Stimulated activated CD8-positive, alpha-beta memory T cell treated with anti-CD3 and anti-CD28 coated beads, Interleukin-15, amount 100 ng/mL, for 24 hours (primary cell): ENCODE measurements around the gene RNU5B-1.
"Not testable (repeated sequence)": the region's sequence is repeated elsewhere in the genome, so short reads cannot be mapped to it uniquely, and the experiment has no call there.

Experiments
- DNase-seq: peaks from one replicate; pipeline ENCODE4 v3.0.0-alpha.2; 2020; ENCODE audit warnings: low read depth

Gene RNU5B-1

DNA sequence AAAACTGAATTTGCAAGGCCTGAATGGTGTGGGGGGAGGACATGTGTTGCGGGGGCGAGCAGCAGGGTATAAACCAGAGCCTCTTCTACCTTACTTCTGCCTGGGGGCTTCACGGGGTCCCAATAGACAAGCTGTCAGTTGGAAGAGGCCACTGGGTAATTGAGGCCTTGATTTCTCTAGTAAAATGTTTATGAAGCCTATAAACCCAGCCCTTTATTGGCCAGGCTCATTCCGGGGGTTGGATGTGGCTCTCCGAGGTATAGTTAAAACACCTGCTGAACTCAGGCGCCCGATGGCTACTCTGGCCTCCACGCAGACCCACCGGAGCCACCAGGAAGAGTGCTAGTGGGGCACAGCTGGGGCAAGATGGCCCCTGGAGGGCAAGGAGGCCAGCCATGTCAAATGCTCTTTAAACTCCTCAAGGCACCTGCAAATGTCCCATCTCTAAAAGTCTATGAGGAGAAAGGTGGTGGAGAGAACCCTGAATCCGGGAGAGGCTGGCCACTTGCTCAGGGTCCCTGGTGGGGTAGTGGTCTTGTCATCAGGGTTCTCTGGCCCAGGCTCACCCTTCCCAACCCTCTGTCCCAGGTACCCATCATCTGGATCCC, 39.0 kb downstream of the RNU5B-1 start:
- no peak for DNase-seq

DNA sequence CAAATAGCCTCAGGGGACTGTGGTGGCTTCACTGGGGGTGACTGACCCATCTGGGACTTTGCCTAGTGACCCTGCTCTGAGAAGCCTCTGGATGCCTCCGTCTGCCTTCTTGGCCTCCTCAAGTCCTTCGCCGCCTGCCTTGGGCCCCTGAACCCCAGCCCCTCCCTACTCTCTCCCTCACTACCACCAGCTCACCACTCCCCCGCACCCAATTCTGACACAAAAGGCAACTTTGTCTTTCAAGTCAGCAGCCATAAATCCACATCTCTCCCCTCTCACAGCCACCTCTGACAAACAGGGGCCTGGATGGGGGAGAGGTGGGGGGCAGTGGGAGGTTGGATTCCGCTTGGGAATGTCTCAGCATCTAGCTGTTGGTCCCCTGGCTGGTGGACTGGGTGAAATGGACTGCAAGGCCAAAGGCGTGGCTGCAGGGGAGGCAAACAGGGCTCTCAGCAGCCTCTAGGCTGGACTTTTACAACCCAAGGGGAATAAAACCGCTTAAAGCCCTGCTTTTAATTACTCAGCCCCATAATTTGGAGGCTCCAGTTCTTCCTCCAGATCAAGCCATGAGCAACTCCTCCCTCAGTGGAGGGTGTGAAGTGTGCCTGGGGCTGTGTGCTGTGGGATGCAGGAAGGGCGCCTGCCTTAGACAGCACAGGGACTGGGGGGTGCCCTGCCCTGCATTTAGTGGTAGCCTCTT, 39.9 kb downstream of the RNU5B-1 start:
- DNase-seq = no peak

DNA sequence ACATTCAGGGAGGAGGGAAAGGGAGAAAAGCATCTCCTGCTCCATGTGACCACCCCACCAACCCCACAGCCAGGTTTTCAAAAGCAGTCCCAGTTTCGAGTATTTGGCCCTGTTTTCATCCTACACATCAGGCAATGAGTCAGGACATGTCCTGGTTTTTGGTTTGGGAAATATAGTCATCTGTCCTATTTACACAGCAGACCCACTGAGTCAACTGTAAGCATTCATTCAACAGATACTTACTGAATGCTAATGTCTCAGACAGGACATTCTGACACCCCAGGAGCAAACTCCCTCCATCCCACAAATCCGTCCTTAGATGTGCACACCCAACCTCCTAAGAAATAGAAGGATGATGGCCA, 40.4 kb downstream of the RNU5B-1 start:
- DNase-seq = no peak

DNA sequence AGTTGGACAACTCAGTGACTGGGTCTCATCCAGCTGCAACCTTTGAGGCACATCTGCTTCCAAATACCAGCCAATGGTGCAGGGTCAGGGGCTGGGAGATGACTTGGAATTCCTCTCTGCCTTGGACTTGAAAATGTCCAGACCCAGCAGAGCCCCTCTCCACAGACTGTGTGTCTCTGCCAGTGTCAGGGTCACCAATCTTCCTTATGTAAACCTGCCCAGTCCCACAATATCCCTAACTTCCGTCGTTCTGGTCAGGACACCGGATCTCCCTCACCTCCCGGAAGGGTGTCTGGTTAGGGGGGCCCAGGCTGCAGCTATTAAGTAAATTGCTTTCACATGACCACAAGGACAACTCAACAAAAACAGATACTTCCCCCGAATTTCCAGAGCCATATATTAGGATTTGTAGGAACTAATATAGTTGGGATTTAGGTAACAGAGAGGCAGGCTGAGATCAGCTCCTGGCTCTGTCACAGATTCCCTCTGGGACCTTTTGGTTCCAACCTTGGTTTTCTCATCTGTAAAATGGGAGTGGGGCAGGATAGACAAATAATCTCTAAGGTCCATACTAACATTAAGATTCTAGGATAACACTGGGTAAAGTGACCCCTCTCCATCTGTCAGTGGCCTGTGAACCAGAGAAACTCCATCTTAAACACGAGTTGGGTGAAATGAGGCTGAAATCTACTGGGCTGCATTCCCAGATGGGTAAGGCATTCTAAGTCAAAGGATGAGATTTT, 42.5 kb downstream of the RNU5B-1 start:
- DNase-seq = no peak

DNA sequence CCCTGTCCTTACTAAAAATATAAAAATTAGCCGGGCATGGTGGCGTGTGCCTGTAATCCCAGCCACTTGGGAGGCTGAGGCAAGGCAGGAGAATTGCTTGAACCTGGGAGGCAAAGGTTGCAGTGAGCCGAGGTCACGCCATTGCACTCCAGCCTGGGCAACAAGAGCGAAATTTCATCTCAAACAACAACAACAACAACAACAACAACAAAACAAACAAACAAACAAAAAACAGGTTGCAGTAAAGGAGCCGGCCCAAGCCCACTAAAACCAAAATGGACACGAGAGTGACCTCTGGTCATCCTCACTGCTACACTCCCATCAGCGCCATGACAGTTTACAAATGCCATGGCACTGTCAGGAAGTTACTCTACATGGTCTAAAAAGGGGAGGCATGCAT, 43.3 kb downstream of the RNU5B-1 start:
- not testable (repeated sequence) for DNase-seq

DNA sequence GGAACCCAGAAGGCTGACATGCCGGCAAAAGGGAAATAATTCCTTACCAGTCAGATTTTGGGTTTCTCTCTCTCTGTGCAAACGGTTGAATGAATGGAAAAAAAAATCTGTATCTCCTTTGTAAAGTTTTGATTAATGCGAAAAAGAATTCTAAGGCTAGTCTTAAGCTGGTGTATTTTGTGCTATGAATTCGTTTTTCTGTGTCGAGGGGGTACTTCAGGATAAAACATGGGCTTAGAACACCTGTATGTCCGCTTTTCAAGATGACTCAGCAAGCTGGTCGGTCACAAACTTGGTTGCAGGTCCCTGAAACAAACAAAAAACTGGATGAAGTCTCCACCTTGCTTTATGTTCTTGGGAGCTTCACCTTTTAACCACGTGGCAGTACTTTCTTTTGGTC, 44.9 kb downstream of the RNU5B-1 start:
- no peak for DNase-seq

DNA sequence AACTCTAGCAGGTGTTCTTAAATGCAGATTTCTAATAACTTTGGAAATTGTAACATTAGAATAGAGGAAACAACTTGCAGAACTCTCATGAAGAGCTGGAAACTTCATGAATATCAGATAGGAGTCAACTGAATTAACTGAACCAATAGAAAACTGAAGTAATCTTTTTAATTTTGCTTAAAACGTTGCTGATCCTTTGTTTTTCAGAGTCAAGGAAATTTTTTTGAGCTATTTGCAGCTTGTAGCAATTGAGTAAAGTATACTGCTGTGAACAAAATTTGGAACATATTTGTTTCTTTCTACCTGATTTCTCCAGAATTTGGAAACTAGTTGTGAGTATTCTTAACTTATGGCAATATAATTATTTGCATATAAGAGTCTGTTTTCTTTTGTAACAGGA, 47.5 kb downstream of the RNU5B-1 start:
- not testable (repeated sequence) for DNase-seq
